Renal cortical epithelial cell (primary cell): Measurements from ENCODE around the gene ZDHHC22. TPM values are rescaled to one million over a fixed set of nuclear protein-coding genes. Genes with fewer than 3 reads are reported as not detected.

Experiments
- DNase-seq: peaks from one replicate; pipeline ENCODE4 v3.0.0-alpha.2; 2011; ENCODE audit warnings: low read depth
- total RNA-seq: library from RNA; depleted of rRNA; stranded (reverse); fragments of >200 nt; gene quantifications from 2 replicates; pipeline ENCODE4 v1.2.3, GENCODE V29; 2014

ZDHHC22 gene
- total RNA-seq, 1 donor from 2014 or later, result not detected

DNA sequence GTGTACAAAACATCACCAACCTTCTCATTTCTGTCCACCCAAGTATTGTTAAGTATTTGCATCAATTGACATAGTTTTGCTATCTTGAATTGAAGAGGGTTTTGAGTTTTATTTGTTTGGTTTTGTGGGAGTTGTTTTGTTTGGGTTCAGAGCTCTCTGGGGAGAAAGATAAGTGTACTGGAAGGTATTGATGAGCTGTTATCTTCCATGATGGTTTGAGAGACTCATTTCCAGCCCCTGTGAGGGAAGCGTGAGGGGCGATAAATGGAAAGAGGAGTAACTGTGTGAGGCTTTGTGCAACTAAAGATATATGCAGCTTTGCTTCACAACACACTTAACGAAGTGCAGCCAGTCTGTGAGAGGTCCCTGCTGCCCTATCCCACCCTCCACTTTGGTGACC, 59.2 kb downstream of the ZDHHC22 start:
- DNase-seq, result no peak

Other genes with a start within 250 kb of the ZDHHC22 start
- 53.5 and 63.9 TPM in 2 replicates for gene IRF2BPL, start 113.1 kb downstream of the ZDHHC22 start, total RNA-seq
- 16.8 and 21.8 TPM in 2 replicates for gene CIPC, start 43.5 kb downstream of the ZDHHC22 start, total RNA-seq
- gene TMEM63C, start 40.0 kb upstream of the ZDHHC22 start, total RNA-seq, result 0.17 and 1.9 TPM in 2 replicates
- 0.35 TPM in 1 of 2 replicates, not detected in the other for gene NGB, start 129.4 kb upstream of the ZDHHC22 start, total RNA-seq
- gene POMT2, start 179.1 kb upstream of the ZDHHC22 start, total RNA-seq, result 12.2 and 26.4 TPM in 2 replicates
- gene GSTZ1, start 179.2 kb upstream of the ZDHHC22 start, total RNA-seq, result 16.1 and 61.6 TPM in 2 replicates
- gene TMED8, start 235.3 kb upstream of the ZDHHC22 start, total RNA-seq, result 13.9 and 22.1 TPM in 2 replicates
- 2.3 and 12.9 TPM in 2 replicates for gene SAMD15, start 235.6 kb upstream of the ZDHHC22 start, total RNA-seq